Measurements from ENCODE around the gene DPEP1.

GRCh38 chr16:89657442-89658220, 44.2 kb downstream of the DPEP1 start, which contains the start of the genes CHMP1A and SPATA33:
- TF ChIP-seq POLR2AphosphoS5 (IDR thresholded peaks at IDR 0.05; ENCODE audit: low read depth, low read length) (peak; percentile 79), SP1 (IDR thresholded peaks at IDR 0.05; ENCODE audit: low read depth) (peak; percentile 9; the same call in 1 of the 2 replicates), EZH2phosphoT487 (IDR thresholded peaks at IDR 0.05; ENCODE audit: borderline replicate concordance) (no peak), CTCF (IDR thresholded peaks at IDR 0.05 in 2 of 3, conservative IDR thresholded peaks at IDR 0.05 in 1 of 3; ENCODE audit: borderline replicate concordance in 1 of 3, insufficient read depth in 1 of 3, low read depth in 2 of 3, low read length in 2 of 3) (no peak), ATF3 (IDR thresholded peaks at IDR 0.05) (no peak), JUND (IDR thresholded peaks at IDR 0.05) (no peak), FOSL1 (IDR thresholded peaks at IDR 0.05; ENCODE audit: low read depth) (no peak), REST (IDR thresholded peaks at IDR 0.05; ENCODE audit: low read depth) (no peak), EGR1 (IDR thresholded peaks at IDR 0.05; ENCODE audit: low read depth) (no peak), POLR2A (IDR thresholded peaks at IDR 0.05; ENCODE audit: borderline replicate concordance, extremely low read depth, insufficient read depth, insufficient read length) (peak; percentile 89), YY1 (IDR thresholded peaks at IDR 0.05; ENCODE audit: extremely low read depth, insufficient replicate concordance, low read depth, low read length) (peak; percentile 69), ZBTB33 (IDR thresholded peaks at IDR 0.05; ENCODE audit: extremely low read depth, insufficient replicate concordance, low read length) (peak; percentile 97)
